DMS153 (cell line): ENCODE data around the gene SLC6A18.
"Not testable (repeated sequence)": the region's sequence is repeated elsewhere in the genome, so short reads cannot be mapped to it uniquely, and the experiment has no call there.

Experiments
- DNase-seq: peaks from one replicate; lab custom pipeline; 2025; lab: John Stamatoyannopoulos, UW

SLC6A18 gene

GRCh38 chr5:1257363-1257762 lies 32.2 kb downstream of the SLC6A18 start:
- DNase-seq: no peak

DNA sequence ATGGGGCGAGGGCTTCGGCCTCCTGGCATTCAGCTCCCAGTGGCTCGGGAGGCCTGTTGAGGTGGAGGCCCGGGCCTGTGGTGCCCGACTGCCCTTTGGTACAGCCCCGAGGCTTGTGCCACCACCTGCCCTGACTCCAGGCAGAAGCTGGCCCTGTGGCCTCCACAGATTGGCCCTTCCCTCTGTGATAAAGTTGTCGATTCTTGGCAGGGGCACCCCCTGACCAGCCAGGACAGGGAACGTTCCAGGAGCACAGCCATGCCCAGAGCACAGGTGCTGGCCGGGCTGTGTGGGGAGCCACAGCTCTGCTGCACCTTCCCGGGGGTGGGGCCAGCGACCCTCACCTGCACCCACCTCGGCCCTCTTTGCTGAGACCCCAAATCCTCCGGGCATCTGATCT lies 32.7 kb downstream of the SLC6A18 start:
- DNase-seq: no peak

DNA sequence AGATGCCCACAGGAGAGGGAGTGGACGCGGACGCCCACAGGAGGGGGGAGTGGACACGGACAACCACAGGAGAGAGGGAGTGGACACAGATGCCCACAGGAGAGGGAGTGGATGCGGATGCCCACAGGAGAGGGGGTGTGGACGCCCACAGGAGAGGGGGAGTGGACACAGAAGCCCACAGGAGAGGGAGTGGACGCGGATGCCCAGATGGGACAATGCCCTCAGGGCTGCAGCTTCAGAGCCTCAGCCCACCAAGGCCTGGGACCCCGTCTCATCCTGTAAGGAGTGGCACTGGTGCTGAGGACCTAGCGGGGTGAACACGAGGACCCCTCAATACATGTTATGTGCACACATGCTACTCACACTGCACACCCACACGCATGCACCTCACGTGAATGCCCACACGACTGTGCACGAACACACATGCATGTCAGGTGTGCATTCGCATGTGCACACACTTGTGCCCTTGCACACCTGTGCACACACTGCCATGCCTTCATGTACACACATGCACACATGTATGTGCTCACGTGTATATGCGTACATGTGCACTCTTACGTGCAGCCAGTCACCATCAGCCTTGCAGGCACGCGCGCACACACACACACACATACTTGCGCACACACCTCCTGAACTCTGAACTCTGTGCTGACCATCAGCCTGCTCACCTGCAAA lies 34.8 kb downstream of the SLC6A18 start:
- DNase-seq: no peak

- no peak for DNase-seq
Observed at GRCh38 chr5:1261643-1262042, 36.5 kb downstream of the SLC6A18 start.

- no peak for DNase-seq
Observed at GRCh38 chr5:1262381-1262780, 37.2 kb downstream of the SLC6A18 start.

DNA sequence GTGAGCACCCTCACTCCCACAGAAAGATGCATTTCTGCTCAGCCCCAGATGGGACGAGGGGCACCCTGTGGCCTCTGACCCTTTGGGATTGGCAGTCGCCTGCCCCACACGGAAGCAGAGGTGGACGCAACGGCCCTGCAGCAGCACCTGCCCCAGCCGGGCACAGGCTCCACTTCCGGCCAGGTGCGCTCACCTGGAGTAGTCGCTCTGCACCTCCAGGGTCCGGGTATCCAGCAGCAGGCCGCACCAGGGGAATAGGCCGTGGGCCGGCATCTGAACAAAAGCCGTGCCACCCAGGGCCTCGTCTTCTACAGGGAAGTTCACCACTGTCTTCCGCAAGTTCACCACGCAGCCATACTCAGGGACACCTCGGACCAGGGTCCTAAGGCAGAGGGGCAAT lies 39.0 kb downstream of the SLC6A18 start:
- DNase-seq: no peak

DNA sequence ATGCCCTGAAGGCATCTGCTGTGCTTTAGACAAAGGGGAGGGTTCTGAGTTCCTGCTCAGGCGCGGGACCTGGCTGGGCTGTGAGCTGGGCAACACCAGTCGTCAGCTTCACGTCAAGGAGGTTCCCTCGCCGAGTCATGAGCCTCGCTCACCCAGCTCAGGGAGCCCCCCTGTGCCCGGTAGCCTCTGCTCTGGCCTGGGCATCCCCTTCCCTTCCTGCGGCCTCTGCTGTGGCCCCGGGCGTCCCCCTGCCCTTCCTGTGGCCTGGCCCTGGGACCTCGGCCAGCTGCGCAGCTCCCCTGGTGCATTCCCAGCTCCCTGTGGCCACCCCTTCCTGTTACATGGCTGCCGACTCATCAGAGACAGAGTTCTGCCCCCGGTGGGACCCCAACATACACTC lies 39.8 kb downstream of the SLC6A18 start:
- no peak for DNase-seq

DNA sequence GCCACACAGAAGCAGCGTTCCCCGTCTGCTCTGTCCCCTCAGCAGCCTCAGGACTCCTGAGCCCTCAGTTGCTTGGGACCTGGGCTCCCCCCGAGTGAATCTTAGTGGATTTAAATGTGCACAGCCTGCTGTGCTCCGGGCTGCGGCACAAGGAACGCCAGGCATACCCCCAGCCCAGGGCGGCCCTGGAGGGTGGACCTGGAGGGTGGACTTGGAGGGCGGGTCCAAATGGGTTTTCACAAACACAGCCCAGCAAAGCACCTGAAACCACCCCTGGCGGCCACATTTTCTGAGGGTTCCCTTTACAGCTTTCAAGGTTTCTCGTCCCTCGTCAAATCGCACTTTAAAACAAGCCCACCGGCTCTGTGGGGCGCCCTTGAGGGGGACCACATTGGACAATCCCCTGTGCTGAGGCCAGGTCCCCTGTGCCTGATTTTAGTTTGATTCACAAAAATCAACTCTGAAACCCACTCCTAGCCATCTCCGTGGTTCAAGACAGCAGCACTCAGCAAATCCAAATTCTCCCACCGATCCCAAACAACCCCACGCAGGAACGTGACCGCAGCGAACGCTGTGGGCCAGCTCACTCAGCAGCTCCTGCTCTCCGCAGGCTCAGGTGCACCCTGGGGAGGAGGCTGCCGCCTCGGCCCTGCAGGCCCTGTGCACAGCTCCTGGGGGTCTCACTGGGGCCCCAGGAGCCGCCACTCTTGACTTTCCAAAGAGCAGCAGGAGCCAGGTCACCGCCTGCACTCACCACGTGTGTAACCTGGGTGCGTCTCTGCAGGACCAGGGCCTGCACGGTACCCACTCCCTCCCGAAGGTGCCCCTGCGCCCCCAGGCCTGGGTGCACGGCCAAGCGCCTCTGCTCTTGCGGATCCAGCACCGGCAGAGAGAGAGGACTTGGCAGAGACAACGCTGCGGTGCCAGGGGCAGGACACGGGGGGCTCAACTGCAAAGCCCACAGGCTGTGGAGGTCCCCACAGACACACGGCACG lies 40.6 kb downstream of the SLC6A18 start:
- DNase-seq: no peak

- DNase-seq: no peak
Observed at GRCh38 chr5:1266791-1267190, 41.6 kb downstream of the SLC6A18 start.

GRCh38 chr5:1267464-1267863 lies 42.3 kb downstream of the SLC6A18 start:
- not testable (repeated sequence) for DNase-seq

DNA sequence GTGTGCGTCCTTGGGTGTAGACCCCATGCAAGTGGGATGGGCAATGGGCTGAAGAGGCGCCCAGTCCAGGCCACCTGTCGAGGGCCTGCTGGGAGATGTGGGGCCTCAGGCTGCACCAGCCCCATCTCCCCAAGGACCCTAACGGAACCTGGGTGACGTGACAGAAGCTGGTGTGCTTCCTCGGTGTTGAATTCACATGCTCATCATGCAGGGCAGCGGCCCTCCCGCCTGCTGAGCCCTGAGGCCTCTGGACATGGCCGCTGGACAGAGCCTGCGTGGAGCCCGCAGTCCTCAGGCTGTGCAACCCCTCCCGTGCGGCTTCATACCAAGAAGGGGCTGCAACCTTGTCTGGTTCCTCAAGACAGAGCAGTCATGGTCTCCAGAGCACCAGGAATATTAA lies 42.9 kb downstream of the SLC6A18 start:
- no peak for DNase-seq

DNA sequence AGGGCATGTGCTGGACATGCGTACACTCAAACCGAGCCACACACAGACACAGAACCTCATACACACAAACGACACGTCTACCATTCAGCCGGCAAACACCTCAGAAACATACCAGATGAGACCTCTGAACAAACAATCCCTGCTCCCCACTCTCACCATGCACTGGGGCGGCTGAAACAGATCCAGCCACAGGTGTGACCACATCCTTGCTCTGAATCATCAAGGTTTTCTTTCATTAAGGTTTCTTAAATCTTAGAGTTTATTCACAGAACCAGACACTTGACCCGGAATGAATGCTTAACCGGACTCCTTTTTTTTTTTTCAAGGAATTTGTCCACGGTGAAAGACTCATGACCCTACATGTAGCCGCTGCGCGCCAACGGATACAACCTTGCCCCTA lies 43.5 kb downstream of the SLC6A18 start:
- DNase-seq: no peak

GRCh38 chr5:1270426-1270825 lies 45.2 kb downstream of the SLC6A18 start:
- no peak for DNase-seq

DNA sequence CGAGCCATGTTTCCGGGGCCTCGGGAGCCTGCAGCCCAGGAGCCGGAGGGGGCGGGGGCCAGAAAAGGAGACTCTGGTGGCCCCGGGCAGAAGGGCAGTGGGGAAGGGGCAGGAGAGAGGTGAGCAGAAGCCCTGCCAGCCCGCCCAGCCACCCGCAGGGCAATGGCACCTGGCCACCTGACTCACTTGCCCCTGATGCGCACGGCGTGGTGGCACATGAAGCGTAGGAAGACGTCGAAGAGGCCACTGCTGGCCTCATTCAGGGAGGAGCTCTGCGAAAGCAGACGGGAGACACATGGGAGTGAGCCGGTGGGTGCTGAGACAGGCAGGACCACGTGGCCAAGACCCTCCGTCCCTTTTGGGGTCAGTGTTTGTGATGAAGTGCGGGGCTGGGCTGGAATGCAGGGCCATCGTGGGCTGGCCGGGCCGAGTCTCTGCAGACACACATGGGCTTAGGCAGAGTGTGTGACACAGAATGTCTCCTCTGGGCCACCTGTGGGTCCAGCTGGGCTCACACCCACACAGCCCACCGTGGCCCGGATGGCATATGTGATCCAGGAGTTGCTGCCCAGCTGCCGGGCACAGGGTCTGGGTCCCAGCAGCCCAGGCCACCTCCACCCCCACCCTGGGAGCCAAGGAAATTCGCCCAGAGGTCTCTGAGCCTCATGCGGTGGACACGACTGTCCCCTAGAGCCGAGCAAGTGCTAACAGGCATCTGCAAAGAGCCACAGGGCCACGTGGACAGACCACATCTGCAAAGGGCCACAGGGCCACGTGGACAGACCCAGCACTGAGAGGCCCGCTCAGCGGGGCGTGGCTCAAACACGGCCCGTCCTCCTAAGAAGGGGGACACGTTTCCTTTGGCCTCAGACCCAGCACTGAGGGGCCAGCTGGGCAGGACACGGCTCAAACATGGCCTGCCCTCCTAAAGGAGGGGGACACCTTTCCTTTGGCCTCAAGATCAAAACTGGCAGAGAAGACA lies 46.0 kb downstream of the SLC6A18 start:
- DNase-seq: no peak

- no peak for DNase-seq
Observed at GRCh38 chr5:1272201-1272600, 47.0 kb downstream of the SLC6A18 start.

- no peak for DNase-seq
Observed at GRCh38 chr5:1273745-1274144, 48.6 kb downstream of the SLC6A18 start.

DNA sequence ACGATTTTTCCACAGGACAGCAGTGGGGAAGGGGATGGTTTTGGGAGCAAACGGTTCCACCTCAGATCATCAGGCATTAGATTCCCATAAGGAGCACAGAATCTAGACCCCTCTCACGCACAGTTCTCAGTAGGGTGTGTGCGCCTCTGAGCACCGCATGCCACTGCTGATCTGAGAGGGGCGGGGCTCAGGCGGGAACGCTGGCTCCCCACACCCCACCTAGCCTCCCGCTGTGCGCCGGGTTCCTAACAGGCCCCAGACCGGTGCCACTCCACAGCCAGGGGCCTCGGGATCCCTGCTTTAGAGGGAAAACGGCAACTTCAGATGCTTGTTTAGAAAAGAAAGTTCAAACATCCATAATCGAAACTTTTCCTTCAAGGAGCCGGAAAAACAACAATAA lies 49.3 kb downstream of the SLC6A18 start:
- DNase-seq: no peak

DNA sequence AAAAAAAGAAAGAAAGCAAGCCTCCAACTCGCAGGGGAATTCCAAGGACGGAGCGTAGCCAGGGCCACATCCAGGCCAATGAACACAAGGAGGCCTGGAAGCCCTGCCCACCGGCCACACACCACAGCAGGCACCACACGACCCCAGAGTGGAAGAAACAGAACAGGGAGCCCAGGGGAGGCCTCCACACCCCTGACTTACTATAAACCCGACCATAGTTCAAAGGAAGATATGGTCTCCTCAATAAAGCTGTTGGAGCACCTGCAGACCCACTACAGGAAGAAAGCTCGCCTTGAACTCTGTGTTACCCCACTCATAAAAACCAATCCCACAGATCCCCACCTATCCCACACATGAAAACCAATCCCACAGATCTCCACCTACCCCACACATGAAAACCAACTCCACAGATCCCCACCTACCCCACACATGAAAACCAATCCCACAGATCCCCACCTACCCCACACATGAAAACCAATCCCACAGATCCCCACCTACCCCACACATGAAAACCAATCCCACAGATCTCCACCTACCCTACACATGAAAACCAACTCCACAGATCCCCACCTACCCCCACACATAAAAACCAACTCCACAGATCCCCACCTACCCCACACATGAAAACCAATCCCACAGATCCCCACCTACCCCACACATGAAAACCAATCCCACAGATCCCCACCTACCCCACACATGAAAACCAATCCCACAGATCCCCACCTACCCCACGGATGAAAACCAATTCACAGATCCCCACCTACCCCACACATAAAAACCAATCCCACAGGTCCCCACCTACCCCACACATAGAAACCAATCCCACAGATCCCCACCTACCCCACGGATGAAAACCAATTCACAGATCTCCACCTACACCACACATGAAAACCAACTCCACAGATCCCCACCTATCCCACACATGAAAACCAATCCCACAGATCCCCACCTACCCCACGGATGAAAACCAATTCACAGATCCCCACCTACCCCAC lies 50.5 kb downstream of the SLC6A18 start:
- not testable (repeated sequence) for DNase-seq

GRCh38 chr5:1276930-1277329 lies 51.7 kb downstream of the SLC6A18 start:
- DNase-seq: no peak

DNA sequence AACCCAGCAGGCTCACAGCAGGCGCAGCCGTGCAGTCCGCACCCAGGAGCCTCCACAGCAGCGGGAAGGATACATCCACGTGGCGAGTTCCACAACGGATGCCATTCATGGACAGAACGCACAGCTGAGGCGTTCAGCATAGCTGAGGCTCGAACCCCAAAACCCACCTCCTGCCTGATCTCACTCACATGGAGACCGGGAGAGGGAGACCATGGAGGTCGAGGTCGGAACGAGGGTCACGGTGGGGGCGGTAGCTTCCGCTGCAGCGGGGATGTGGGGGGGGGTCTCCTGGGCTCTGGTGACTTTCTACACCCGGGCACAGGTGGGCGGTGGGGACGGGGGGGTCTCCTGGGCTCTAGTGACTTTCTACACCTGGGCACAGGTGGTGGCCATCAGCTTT lies 52.1 kb downstream of the SLC6A18 start:
- no peak for DNase-seq

DNA sequence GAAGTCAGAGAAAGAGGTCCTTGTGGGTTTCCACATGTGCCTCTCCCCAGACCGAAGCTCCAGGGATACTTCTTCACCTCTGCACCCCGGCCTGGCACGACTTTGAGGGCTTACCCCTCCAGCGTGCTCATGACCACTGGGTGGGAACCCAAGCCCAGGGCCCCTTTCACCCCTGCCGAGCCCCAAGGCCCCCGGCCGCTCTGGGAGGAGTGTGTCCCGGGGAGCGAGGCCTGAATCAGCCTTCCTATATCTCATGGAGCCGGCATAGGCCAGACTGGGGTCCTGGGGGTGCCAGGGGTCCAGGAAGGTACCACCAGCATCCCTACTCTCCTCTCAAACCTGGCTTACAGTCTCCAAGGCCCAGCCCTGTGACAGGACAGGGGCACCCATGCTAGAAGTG lies 52.6 kb downstream of the SLC6A18 start:
- DNase-seq: no peak
